Stimulated activated CD4-positive, alpha-beta T cell treated with anti-CD3 and anti-CD28 coated beads, TNF-alpha, amount 100 ng/mL, for 24 hours (primary cell): ENCODE results near the gene ECPAS.
"Not testable (repeated sequence)": the region's sequence is repeated elsewhere in the genome, so short reads cannot be mapped to it uniquely, and the experiment has no call there.

Experiments
- DNase-seq, 3 experiments: peaks; one replicate each; pipeline ENCODE4 v3.0.0-alpha.2; 2020; ENCODE audit warnings: low read depth in 3 of 3

Gene ECPAS

DNA sequence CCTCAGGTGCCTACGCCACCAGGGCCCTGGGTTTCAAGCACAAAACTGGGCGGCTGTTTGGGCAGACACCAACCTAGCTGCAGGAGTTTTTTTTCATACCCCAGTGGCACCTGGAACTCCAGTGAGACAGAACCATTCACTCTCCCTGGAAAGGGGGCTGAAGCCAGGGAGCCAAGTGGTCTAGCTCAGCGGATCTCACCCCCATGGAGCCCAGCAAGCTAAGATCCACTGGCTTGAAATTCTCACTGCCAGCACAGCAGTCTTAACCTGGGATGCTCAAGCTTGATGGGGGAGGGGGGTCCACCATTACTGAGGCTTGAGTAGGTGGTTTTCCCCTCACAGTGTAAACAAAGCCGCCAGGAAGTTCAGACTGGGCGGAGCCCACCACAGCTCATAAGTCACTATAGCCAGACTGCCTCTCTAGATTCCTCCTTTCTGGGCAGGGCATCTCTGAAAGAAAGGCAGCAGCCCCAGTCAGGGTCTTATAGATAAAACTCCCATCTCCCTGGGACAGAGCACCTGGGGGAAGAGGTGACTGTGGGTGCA, 149.8 kb downstream of the ECPAS start:
- DNase-seq: not testable (repeated sequence)

- DNase-seq: no peak
Observed at GRCh38 chr9:111330124-111330523, 154.1 kb downstream of the ECPAS start, which contains the start of gene OR2K2. Gene OR2K2 (minus strand): TSS chr9:111330224. CDS start chr9:111328433, 1,791 bp downstream.

GRCh38 chr9:111320631-111321030, 163.6 kb downstream of the ECPAS start:
- no peak for DNase-seq

DNA sequence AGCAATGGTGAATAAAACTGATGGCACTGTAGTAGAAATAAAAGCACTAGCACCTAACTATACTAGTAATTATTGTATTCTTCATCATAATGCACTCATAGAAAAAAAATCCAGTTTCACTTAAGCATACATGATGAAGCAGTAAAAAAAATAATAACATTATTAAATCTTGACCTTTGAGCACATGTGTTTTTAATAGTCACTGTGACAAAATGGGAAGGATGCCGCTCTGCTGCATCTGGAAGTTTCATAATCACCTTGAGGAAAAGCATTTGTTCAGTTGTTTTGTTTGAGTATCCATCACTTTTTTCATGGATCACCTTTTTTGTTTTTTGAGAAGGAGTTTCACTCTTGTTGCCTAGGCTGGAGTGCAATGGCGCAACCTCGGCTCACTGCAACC, 167.4 kb downstream of the ECPAS start:
- no peak for DNase-seq
